GM13977 (cell line): ENCODE results near the gene CANT1.
A peak's percentile ranks its signal among the peaks of the same experiment; 100 is the strongest.

Experiments used
- DNase-seq: peaks from one replicate; pipeline ENCODE4 v3.0.0; 2012; ENCODE audit warnings: low spot score
- CTCF ChIP-seq: IDR thresholded peaks from 2 replicates; pipeline ENCODE4 v1.5.1; 2012; ENCODE audit warnings: mild to moderate bottlenecking, control low read depth; ENCODE audit not compliant: insufficient read depth; ENCODE audit errors: extremely low read depth, missing control alignments
- in situ Hi-C: fragments of 300-500 bp; cut with MboI; formaldehyde crosslinking; loops from one replicate; pipeline ENCODE4 v1.12.0; 2022; ENCODE audit warnings: low sequenced_read_pairs, low pct_unique_long_range_greater_than_20kb, mixed read lengths, inconsistent platforms; ENCODE audit not compliant: unreplicated experiment

CANT1 gene

GRCh38 chr17:79039171-79039570, 29.6 kb upstream of the CANT1 start:
- in situ Hi-C loops: no loop called here
- no peak for DNase-seq
- no peak for TF ChIP-seq CTCF

- TF ChIP-seq CTCF: no peak
- in situ Hi-C loops: no loop called here
- peak; percentile 73 for DNase-seq
Observed at GRCh38 chr17:79038545-79039135, 29.1 kb upstream of the CANT1 start.

- in situ Hi-C loops: no loop called here
- no peak for DNase-seq
- no peak for TF ChIP-seq CTCF
Observed at GRCh38 chr17:79036596-79036995, 27.0 kb upstream of the CANT1 start.

GRCh38 chr17:79036181-79036580, 26.6 kb upstream of the CANT1 start:
- in situ Hi-C loops: no loop called here
- no peak for DNase-seq
- no peak for TF ChIP-seq CTCF

- no peak for TF ChIP-seq CTCF
- in situ Hi-C loops: no loop called here
- DNase-seq: no peak
Observed at GRCh38 chr17:79035686-79036085, 26.1 kb upstream of the CANT1 start.

GRCh38 chr17:79034931-79035485, 25.4 kb upstream of the CANT1 start:
- no peak for TF ChIP-seq CTCF
- in situ Hi-C loops: no loop called here
- DNase-seq: no peak
